Measurements from ENCODE around the gene EEF1AKMT2.
A peak's percentile ranks its signal among the peaks of the same experiment; 100 is the strongest.

The EEF1AKMT2 gene

DNA sequence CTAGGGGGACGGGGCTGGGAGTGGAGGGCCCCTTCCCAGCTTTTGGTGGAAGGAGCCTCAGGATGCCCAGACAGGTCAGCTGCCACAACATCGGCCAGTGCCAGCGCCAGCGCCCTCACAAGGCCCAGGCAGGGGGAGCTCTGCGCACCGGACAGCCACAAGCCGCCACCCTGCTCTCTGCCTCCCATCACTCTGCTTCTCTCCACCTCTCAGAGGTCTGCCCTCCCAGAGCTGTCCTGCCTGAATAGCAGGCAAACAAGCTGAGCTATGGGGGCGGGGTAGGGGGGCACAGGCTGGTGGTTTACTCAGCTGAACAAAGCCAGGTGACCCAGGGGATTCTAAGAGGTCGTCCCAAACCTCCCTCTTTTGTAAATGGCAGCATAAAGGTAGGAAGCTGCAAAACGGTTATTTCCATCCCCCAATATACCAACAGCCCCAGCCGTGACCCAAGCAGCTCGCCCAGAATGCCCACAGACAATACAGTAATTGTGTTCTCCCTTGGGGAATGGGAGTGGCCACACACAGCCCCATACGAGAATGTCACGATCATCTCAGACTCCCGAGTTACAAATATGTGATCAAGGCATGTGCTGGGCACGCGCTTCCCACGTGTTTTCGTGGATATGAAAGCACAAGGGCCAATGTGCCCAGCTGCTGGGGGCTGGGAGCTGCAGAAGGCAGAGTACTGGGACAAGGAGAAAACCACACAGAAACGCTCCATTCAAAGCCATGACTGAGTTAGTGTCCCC lies 67.2 kb downstream of the EEF1AKMT2 start:
- peak overlapping the region; percentile 54 for H3K27ac Mint-ChIP-seq
- TF ChIP-seq, protein P1, sequence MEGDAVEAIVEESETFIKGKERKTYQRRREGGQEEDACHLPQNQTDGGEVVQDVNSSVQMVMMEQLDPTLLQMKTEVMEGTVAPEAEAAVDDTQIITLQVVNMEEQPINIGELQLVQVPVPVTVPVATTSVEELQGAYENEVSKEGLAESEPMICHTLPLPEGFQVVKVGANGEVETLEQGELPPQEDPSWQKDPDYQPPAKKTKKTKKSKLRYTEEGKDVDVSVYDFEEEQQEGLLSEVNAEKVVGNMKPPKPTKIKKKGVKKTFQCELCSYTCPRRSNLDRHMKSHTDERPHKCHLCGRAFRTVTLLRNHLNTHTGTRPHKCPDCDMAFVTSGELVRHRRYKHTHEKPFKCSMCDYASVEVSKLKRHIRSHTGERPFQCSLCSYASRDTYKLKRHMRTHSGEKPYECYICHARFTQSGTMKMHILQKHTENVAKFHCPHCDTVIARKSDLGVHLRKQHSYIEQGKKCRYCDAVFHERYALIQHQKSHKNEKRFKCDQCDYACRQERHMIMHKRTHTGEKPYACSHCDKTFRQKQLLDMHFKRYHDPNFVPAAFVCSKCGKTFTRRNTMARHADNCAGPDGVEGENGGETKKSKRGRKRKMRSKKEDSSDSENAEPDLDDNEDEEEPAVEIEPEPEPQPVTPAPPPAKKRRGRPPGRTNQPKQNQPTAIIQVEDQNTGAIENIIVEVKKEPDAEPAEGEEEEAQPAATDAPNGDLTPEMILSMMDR (IDR thresholded peaks at IDR 0.05): no peak
- peaks cover 25% of the 10 kb centered on the region for H3K36me3 Mint-ChIP-seq (ENCODE audit: low read depth)
- no peak for DNase-seq
- peaks cover 5% of the 10 kb centered on the region for H3K27me3 Mint-ChIP-seq (ENCODE audit: low read depth, poor library complexity)
- H3K4me1 Mint-ChIP-seq: peaks cover 64% of the 10 kb centered on the region
- H3K4me3 Mint-ChIP-seq: no peak overlapping the region
- H3K9me3 Mint-ChIP-seq: no peaks in the 10 kb centered on the region

DNA sequence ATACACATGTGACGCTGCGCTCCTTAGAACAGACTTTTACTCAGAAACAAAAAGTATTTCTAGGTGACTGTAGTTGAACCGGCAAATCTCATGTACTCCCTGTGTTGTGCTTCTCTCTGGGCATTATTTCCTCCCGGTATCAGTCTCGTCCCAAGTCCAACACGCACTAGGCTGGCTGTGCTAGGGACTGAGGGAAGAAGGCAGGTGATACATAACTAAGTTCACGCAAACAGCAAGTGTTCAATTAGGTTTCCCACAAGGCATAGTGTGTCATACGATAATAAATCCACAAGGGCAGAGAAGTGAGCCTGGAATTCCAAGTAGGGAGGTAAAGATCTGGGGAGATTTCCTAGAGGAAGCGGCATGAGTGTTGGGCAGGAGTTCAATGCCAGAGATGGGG lies 67.9 kb downstream of the EEF1AKMT2 start:
- peak overlapping the region; percentile 52 for H3K27ac Mint-ChIP-seq
- TF ChIP-seq, protein P1 (IDR thresholded peaks at IDR 0.05): no peak
- no peaks in the 10 kb centered on the region for H3K9me3 Mint-ChIP-seq
- no peak overlapping the region for H3K4me3 Mint-ChIP-seq
- peaks cover 64% of the 10 kb centered on the region for H3K4me1 Mint-ChIP-seq
- no peaks in the 10 kb centered on the region for H3K27me3 Mint-ChIP-seq (ENCODE audit: low read depth, poor library complexity)
- peaks cover 22% of the 10 kb centered on the region for H3K36me3 Mint-ChIP-seq (ENCODE audit: low read depth)
- no peak for DNase-seq

DNA sequence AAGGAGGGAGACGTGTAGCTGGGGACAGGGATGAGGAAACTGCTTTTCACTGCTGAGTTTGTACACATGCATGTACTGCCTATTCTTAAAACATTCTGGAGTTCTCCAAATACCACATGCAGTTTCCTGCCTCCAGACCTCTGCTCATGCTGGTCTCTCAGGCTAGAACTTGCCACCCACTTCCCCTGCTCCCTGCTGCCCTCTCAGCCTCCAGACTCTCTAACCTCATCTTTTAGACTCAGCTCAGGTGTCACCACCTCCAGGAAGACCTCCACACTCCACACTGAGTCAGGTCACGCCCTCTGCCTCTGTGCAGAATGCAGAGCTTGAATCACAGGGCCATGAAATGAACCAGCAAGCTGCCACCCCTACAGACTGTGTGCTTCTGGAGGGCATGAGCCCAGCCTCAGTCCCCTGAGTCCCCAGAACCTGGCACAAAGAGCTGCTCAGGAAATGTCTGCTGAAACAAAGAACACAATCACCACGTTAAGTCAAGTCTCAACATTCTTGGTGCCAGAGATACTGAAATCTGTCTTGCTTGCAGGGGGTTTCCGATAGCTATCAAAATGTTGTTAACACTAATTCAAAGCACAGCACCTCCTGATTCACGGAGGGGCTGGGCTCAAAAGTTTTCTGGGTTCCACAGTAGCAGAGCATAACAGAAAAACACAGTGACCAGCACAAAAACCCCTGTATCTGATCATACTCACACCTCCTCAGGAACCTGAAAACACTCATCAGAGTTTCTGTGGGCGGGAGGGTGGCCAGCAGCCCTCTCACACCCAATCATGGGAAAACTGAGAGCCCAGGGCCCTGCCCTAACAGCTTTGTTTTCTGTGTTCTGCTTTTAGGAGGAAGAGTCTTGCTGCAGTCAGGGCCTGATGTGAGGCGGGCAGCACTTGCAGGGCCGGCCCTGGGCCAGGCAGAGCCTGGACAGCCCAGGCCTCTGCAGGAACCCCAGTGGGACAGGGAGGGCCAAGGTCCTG lies 68.6 kb downstream of the EEF1AKMT2 start:
- Mint-ChIP-seq H3K9me3 (no peaks in the 10 kb centered on the region), H3K27me3 (ENCODE audit: low read depth, poor library complexity) (no peaks in the 10 kb centered on the region), H3K36me3 (ENCODE audit: low read depth) (peaks cover 18% of the 10 kb centered on the region), H3K4me3 (no peak overlapping the region), H3K4me1 (peaks cover 64% of the 10 kb centered on the region), H3K27ac (peak overlapping the region; percentile 52)
- TF ChIP-seq, protein P1 (IDR thresholded peaks at IDR 0.05): no peak
- no peak for DNase-seq

DNA sequence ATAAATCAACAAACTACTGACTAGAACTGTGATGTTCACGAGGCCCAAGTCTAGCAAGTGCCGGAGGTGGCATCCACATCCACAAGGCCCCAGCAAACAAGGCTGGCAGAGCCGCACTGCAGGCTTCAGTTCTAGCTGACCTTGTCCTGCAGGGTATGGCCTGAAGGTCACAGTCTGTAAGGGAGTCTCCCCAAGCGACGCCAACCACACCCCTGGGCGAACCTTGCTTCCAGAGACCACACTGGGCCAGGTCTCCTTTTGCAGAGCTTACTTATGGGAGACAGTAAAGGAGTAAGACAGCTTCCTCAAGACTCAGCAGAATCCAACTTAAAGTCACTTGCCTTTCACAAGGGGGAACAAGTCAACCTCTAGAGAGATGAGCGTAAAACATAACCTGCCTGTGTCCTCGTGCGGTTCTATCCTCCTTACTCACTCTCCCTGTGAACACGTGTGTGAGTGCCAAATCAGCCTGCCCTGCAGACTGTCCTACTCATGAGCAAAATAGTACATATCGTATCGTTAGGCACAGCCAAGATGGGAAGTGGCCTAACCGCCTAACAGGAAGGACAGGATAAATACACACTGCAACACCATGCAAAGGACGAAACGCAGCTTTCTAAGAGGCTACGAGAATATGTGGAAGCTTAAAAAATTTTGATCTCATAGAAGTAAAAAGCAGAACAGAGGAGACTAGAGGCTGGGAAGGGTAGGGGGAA lies 70.2 kb downstream of the EEF1AKMT2 start:
- peaks cover 17% of the 10 kb centered on the region for H3K36me3 Mint-ChIP-seq (ENCODE audit: low read depth)
- no peaks in the 10 kb centered on the region for H3K9me3 Mint-ChIP-seq
- no peak for DNase-seq
- peak overlapping the region; percentile 39 for H3K27ac Mint-ChIP-seq
- H3K4me1 Mint-ChIP-seq: peaks cover 78% of the 10 kb centered on the region
- H3K4me3 Mint-ChIP-seq: no peak overlapping the region
- H3K27me3 Mint-ChIP-seq (ENCODE audit: low read depth, poor library complexity): no peaks in the 10 kb centered on the region
- TF ChIP-seq, protein P1 (IDR thresholded peaks at IDR 0.05): no peak

DNA sequence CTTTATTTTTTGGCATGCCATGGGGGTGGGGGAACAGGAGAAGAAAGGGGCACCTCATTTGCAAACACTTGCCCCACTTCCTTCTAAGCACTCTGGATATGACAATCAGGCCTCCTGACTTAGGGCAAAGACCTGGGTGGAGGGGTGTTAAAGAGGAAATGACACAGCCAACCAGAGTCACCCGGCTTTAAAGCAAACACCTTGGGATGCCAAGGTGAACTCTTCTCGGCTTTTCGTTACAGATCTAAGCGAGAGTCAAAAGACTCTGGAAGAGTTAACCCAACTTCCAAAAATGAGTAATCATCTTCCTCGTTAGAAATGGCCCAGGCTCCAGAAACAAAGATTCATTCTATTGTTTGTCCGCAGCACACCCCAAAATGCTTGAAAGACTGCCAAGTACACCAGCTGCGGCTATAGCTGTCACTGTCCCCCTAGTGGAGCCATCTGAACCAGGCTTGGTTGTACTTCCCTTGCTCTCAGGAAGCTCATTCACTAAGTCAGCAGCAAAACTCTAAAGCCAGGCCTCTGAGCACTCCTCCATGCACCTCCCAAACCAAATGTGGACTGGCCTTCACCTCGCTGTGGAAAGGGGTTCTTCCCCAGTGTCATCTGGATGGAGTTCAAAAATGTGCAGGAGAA lies 72.4 kb downstream of the EEF1AKMT2 start:
- TF ChIP-seq, protein P1 (IDR thresholded peaks at IDR 0.05): no peak
- no peak for DNase-seq
- peaks cover 80% of the 10 kb centered on the region for H3K4me1 Mint-ChIP-seq
- peak overlapping the region; percentile 36 for H3K27ac Mint-ChIP-seq
- peaks cover 17% of the 10 kb centered on the region for H3K36me3 Mint-ChIP-seq (ENCODE audit: low read depth)
- no peaks in the 10 kb centered on the region for H3K27me3 Mint-ChIP-seq (ENCODE audit: low read depth, poor library complexity)
- H3K9me3 Mint-ChIP-seq: no peaks in the 10 kb centered on the region
- H3K4me3 Mint-ChIP-seq: no peak overlapping the region
